ENCODE results near the gene TWNK.

The TWNK gene

GRCh38 chr10:101002456-101002855, 15.1 kb downstream of the TWNK start:
- no peak for DNase-seq (ENCODE audit: extremely low read depth, low read depth)

GRCh38 chr10:101003639-101004206, 16.4 kb downstream of the TWNK start:
- no peak for DNase-seq (ENCODE audit: extremely low read depth, low read depth)
- no peak for TF ChIP-seq CTCF (IDR thresholded peaks at IDR 0.05; ENCODE audit: low read depth, low read length)

More at GRCh38 chr10:101002456-101002855, 15.1 kb downstream of the TWNK start:
- TF ChIP-seq CTCF (IDR thresholded peaks at IDR 0.05; ENCODE audit: low read depth, low read length): no peak

GRCh38 chr10:101005361-101005760, 18.0 kb downstream of the TWNK start:
- TF ChIP-seq CTCF (IDR thresholded peaks at IDR 0.05; ENCODE audit: low read depth, low read length): no peak
- DNase-seq (ENCODE audit: extremely low read depth, low read depth): no peak

- no peak for DNase-seq (ENCODE audit: extremely low read depth, low read depth)
- no peak for TF ChIP-seq CTCF (IDR thresholded peaks at IDR 0.05; ENCODE audit: low read depth, low read length)
Measured at GRCh38 chr10:101005869-101006567, 18.7 kb downstream of the TWNK start.

- TF ChIP-seq CTCF (IDR thresholded peaks at IDR 0.05; ENCODE audit: low read depth, low read length): no peak
- no peak for DNase-seq (ENCODE audit: extremely low read depth, low read depth)
Measured at GRCh38 chr10:101006593-101007098, 19.3 kb downstream of the TWNK start.

- no peak for TF ChIP-seq CTCF (IDR thresholded peaks at IDR 0.05; ENCODE audit: low read depth, low read length)
- no peak for DNase-seq (ENCODE audit: extremely low read depth, low read depth)
Measured at GRCh38 chr10:101007099-101007711, 19.9 kb downstream of the TWNK start.

Measured in AG09319 (cell line).